ENCODE results near the gene RNF220.

RNF220 gene

GRCh38 chr1:44476891-44477290, 71.8 kb downstream of the RNF220 start:
- no peak overlapping the region for H3K27ac ChIP-seq (ENCODE audit: low read depth, low read length, severe bottlenecking)
- H3K4me1 ChIP-seq (ENCODE audit: control insufficient read depth, insufficient read depth, low read length, poor library complexity, severe bottlenecking): no peaks in the 10 kb centered on the region
- H3K9me3 ChIP-seq (ENCODE audit: control insufficient read depth, low read length): peaks cover 2% of the 10 kb centered on the region
- H3K36me3 ChIP-seq (ENCODE audit: control insufficient read depth, insufficient read depth, low read length): no peaks in the 10 kb centered on the region
- H3K4me3 ChIP-seq (ENCODE audit: extremely low read depth, insufficient read depth, low read length, poor library complexity, severe bottlenecking): no peak overlapping the region

DNA sequence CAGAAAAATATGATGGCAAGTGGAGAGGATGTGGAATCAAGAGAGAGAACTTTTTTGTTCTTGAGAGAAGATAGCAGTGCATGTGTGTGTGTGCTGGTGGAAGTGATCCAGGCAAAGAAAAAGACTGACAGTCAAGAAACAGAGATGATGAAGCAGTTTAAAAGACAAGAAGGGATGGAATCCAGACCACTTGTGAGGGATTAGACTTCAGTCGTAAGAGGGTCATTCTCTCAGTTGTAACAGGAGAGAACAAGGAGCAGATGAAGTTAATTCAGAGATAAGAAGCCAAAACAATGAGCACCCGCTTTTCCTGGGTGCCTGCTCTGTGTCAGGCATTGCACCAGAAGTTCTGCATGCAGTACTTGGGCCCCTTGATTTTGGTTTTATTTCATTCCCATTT, 76.6 kb downstream of the RNF220 start:
- Histone ChIP-seq H3K4me1 (ENCODE audit: control insufficient read depth, insufficient read depth, low read length, poor library complexity, severe bottlenecking) (peaks cover 26% of the 10 kb centered on the region), H3K4me3 (ENCODE audit: extremely low read depth, insufficient read depth, low read length, poor library complexity, severe bottlenecking) (no peak overlapping the region), H3K27ac (ENCODE audit: low read depth, low read length, severe bottlenecking) (no peak overlapping the region), H3K9me3 (ENCODE audit: control insufficient read depth, low read length) (no peaks in the 10 kb centered on the region), H3K36me3 (ENCODE audit: control insufficient read depth, insufficient read depth, low read length) (no peaks in the 10 kb centered on the region)
- 74 to 76% methylated on average over 2 of the region's 2 CpGs for WGBS, 2 experiments (ENCODE audit: insufficient coverage in 2 of 2)

DNA sequence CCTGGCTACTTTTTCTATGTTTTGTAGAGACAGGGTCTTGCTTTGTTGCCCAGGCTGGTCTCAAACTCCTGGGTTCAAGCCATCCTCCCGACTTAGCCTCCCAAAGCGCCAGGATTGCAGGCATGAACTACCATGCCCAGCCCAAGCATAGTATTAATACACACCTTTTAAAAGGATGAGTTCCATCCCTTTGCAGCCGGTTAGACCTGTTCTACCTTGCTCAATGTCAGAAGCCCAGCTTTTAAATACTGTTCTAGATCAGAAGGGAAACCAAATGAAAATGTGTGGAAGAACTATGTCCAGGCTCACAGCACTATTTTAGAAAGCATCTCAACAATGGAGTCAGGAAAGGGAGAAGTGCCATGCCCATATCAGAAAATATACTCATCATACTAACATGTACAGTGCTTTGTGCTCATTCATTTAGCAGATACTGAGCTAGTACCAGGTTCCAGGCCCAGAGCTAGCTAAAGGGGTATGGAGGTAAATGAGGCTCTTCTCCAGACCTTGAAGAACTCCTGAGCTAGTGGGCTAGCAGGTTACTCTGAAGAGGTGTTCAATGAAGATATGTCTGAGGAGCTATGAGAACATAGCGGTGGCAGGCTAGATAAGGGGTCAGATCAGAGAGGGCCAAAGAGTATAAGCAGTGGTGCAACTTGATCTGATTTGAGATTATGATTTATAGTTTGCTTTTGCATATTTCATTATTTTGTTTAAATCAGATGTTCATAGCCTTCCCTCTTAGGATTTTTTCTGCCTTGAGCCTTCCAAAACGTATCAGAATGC, 78.2 kb downstream of the RNF220 start:
- Histone ChIP-seq H3K4me1 (ENCODE audit: control insufficient read depth, insufficient read depth, low read length, poor library complexity, severe bottlenecking) (peaks cover 26% of the 10 kb centered on the region), H3K4me3 (ENCODE audit: extremely low read depth, insufficient read depth, low read length, poor library complexity, severe bottlenecking) (no peak overlapping the region), H3K9me3 (ENCODE audit: control insufficient read depth, low read length) (no peaks in the 10 kb centered on the region), H3K36me3 (ENCODE audit: control insufficient read depth, insufficient read depth, low read length) (no peaks in the 10 kb centered on the region), H3K27ac (ENCODE audit: low read depth, low read length, severe bottlenecking) (no peak overlapping the region)
- WGBS, 2 experiments (ENCODE audit: insufficient coverage in 2 of 2): 87 to 94% methylated on average over 3 to 4 of the region's 5 CpGs

GRCh38 chr1:44484155-44484688, 79.2 kb downstream of the RNF220 start:
- no peak overlapping the region for H3K4me3 ChIP-seq (ENCODE audit: extremely low read depth, insufficient read depth, low read length, poor library complexity, severe bottlenecking)
- H3K27ac ChIP-seq (ENCODE audit: low read depth, low read length, severe bottlenecking): peak overlapping the region; percentile 60

DNA sequence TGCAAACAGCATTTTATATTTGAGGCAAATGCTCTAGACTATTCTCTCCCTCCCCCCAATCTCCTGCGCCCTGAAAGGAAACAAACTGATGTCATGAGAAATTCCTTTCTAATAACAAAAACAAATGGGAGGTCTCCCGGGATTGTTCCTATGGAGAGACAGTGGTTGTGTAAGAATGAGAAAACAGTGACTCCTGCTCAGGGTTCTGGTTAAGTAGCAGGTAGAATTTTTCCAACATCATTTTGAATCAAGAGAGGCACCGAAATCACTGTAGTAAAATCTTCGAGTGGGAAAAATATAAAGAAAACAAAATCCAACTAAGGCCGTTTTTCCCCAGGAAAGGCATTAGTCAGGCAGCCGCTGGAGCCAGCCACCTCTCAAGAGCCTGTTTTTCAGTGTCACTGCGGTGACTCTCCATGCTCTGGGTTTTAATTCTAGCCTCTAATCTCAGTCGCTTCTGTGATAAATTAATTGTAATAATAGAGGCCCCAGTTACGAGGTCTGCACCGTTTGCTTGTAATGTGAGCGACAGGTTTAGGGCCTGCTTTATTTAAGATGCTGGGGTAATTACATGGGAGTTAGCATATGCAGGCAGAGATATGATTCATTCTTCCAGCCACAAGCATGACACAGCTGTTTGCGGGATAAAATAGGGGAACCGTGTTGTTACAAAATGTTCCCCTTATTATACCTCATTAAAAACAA, 80.3 kb downstream of the RNF220 start:
- Histone ChIP-seq H3K4me3 (ENCODE audit: extremely low read depth, insufficient read depth, low read length, poor library complexity, severe bottlenecking) (no peak overlapping the region), H3K9me3 (ENCODE audit: control insufficient read depth, low read length) (no peaks in the 10 kb centered on the region), H3K36me3 (ENCODE audit: control insufficient read depth, insufficient read depth, low read length) (no peaks in the 10 kb centered on the region), H3K27ac (ENCODE audit: low read depth, low read length, severe bottlenecking) (peak overlapping the region; percentile 86), H3K4me1 (ENCODE audit: control insufficient read depth, insufficient read depth, low read length, poor library complexity, severe bottlenecking) (peaks cover 26% of the 10 kb centered on the region)
- WGBS, 2 experiments (ENCODE audit: insufficient coverage in 2 of 2): 49 to 52% methylated on average over 7 to 9 of the region's 13 CpGs

More at GRCh38 chr1:44484155-44484688, 79.2 kb downstream of the RNF220 start:
- 55 to 63% methylated on average over 10 to 11 of the region's 11 CpGs for WGBS, 2 experiments (ENCODE audit: insufficient coverage in 2 of 2)
- H3K9me3 ChIP-seq (ENCODE audit: control insufficient read depth, low read length): no peaks in the 10 kb centered on the region
- peaks cover 26% of the 10 kb centered on the region for H3K4me1 ChIP-seq (ENCODE audit: control insufficient read depth, insufficient read depth, low read length, poor library complexity, severe bottlenecking)
- H3K36me3 ChIP-seq (ENCODE audit: control insufficient read depth, insufficient read depth, low read length): no peaks in the 10 kb centered on the region

DNA sequence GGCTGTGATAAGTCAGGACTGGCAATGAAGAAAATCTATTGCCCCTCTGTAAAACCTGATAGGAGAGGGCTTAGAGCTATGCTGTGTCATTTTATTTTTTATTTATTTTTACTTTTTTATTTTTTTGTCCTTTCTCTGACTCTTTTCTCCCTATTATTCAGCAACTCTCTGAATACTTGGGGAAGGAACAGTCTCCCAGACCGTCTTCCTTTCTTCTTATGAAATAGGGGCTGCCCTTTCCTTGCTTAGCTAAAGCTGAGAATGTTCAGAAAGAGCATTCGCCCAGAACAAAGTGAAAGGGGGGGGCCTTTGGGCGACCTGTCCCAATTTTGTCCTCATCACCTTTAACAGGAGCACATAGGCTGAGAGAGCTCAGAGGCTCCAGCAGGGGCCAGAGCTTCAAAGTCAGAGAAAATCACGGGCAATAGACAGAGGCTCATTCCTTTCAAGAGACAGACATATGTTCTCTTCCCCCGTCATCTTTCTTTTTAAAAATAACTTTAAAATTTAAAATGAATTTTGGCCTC, 80.9 kb downstream of the RNF220 start:
- WGBS, 2 experiments (ENCODE audit: insufficient coverage in 2 of 2): 71% methylated on average over 1 of the region's 5 CpGs; no CpG with 5 or more reads in 1 of the 2 experiments
- Histone ChIP-seq H3K36me3 (ENCODE audit: control insufficient read depth, insufficient read depth, low read length) (no peaks in the 10 kb centered on the region), H3K27ac (ENCODE audit: low read depth, low read length, severe bottlenecking) (peak overlapping the region; percentile 86), H3K9me3 (ENCODE audit: control insufficient read depth, low read length) (no peaks in the 10 kb centered on the region), H3K4me1 (ENCODE audit: control insufficient read depth, insufficient read depth, low read length, poor library complexity, severe bottlenecking) (peaks cover 26% of the 10 kb centered on the region), H3K4me3 (ENCODE audit: extremely low read depth, insufficient read depth, low read length, poor library complexity, severe bottlenecking) (no peak overlapping the region)

DNA sequence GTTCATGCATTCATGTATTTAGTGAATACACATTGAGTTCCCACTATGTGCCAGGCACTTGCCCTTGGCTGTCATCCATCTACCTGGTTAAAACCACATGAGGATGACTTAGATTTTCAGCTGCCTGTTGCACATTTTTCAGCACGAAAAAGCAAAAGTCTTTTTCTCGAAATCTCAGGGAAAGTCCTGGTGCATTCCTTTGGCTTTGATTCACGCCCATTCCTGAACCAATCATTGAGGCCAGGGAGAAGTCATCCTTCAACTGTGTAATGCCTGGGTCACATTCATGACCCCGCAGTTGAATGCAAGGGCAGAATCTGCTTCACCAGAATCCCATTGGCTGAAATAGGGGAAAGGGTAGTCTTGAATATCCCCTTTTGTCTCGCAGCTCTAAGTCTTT, 84.4 kb downstream of the RNF220 start:
- no peaks in the 10 kb centered on the region for H3K9me3 ChIP-seq (ENCODE audit: control insufficient read depth, low read length)
- no peak overlapping the region for H3K4me3 ChIP-seq (ENCODE audit: extremely low read depth, insufficient read depth, low read length, poor library complexity, severe bottlenecking)
- WGBS, 2 experiments (ENCODE audit: insufficient coverage in 2 of 2): 92 to 95% methylated on average over 4 to 5 of the region's 5 CpGs
- H3K27ac ChIP-seq (ENCODE audit: low read depth, low read length, severe bottlenecking): no peak overlapping the region
- no peaks in the 10 kb centered on the region for H3K36me3 ChIP-seq (ENCODE audit: control insufficient read depth, insufficient read depth, low read length)
- H3K4me1 ChIP-seq (ENCODE audit: control insufficient read depth, insufficient read depth, low read length, poor library complexity, severe bottlenecking): peaks cover 19% of the 10 kb centered on the region

DNA sequence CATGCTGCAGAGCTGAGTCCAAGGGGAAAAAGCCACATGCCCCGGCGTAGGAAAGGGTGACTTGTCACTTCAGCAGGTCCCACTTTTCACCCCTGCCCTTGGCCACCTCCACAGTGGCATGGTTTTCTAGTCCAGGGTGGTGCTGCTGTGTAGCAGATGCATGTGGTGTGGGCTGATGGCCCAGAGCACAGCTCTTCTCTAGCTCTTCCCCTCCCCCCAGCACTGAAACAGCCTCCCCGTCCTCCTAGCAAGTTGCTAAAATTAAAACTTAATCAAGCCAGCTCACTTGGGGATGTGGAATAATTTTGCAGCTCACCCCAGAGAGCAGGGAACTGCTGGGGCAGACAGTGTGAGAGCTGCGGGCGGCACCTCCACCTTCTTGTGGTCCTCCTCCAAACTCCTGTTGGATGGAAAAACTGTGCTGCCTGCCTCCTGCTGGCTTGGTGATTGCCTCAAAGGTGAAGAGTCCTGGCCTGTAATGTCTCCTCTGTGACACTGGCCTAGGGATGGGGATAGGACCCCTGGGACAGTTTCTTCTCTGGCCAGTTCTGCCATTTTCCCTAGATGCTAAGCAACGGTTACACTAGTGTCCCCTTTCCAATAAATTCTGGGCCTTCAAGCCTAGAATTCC, 91.6 kb downstream of the RNF220 start:
- Histone ChIP-seq H3K4me3 (ENCODE audit: extremely low read depth, insufficient read depth, low read length, poor library complexity, severe bottlenecking) (no peak overlapping the region), H3K9me3 (ENCODE audit: control insufficient read depth, low read length) (no peaks in the 10 kb centered on the region), H3K4me1 (ENCODE audit: control insufficient read depth, insufficient read depth, low read length, poor library complexity, severe bottlenecking) (peaks cover 10% of the 10 kb centered on the region), H3K27ac (ENCODE audit: low read depth, low read length, severe bottlenecking) (no peak overlapping the region), H3K36me3 (ENCODE audit: control insufficient read depth, insufficient read depth, low read length) (no peaks in the 10 kb centered on the region)
- WGBS, 2 experiments (ENCODE audit: insufficient coverage in 2 of 2): 80 to 94% methylated on average over 3 to 5 of the region's 6 CpGs

GRCh38 chr1:44497422-44498170, 92.5 kb downstream of the RNF220 start:
- Histone ChIP-seq H3K9me3 (ENCODE audit: control insufficient read depth, low read length) (no peaks in the 10 kb centered on the region), H3K27ac (ENCODE audit: low read depth, low read length, severe bottlenecking) (no peak overlapping the region), H3K4me1 (ENCODE audit: control insufficient read depth, insufficient read depth, low read length, poor library complexity, severe bottlenecking) (peaks cover 12% of the 10 kb centered on the region), H3K36me3 (ENCODE audit: control insufficient read depth, insufficient read depth, low read length) (no peaks in the 10 kb centered on the region), H3K4me3 (ENCODE audit: extremely low read depth, insufficient read depth, low read length, poor library complexity, severe bottlenecking) (no peak overlapping the region)
- 95 to 96% methylated on average over 5 of the region's 12 CpGs for WGBS, 2 experiments (ENCODE audit: insufficient coverage in 2 of 2)

- 95 to 96% methylated on average over 3 of the region's 3 CpGs for WGBS, 2 experiments (ENCODE audit: insufficient coverage in 2 of 2)
- Histone ChIP-seq H3K9me3 (ENCODE audit: control insufficient read depth, low read length) (no peaks in the 10 kb centered on the region), H3K36me3 (ENCODE audit: control insufficient read depth, insufficient read depth, low read length) (no peaks in the 10 kb centered on the region), H3K4me1 (ENCODE audit: control insufficient read depth, insufficient read depth, low read length, poor library complexity, severe bottlenecking) (peaks cover 12% of the 10 kb centered on the region), H3K4me3 (ENCODE audit: extremely low read depth, insufficient read depth, low read length, poor library complexity, severe bottlenecking) (no peak overlapping the region), H3K27ac (ENCODE audit: low read depth, low read length, severe bottlenecking) (no peak overlapping the region)
Measured at GRCh38 chr1:44499306-44499705, 94.3 kb downstream of the RNF220 start.
